MM.1S (cell line): ENCODE data around the gene VWA7.

ENCODE experiments used
- DNase-seq: peaks from one replicate; pipeline ENCODE4 v3.0.0-alpha.2; 2015
- H2AFZ ChIP-seq: fragments of 300-600 bp; sonication (generic); 2 replicates; pipeline ENCODE4 v1.6.0; 2016; ENCODE audit warnings: antibody characterized with exemption, low read length
- H3F3A ChIP-seq: fragments of 300-600 bp; sonication (generic); 2 replicates; pipeline ENCODE4 v1.6.1; 2016; ENCODE audit warnings: mild to moderate bottlenecking, antibody characterized with exemption, low read length, moderate library complexity, mixed read lengths; ENCODE audit not compliant: insufficient read depth
- H3K27ac ChIP-seq: fragments of 300-600 bp; sonication (generic); 2 replicates; pipeline ENCODE4 v1.5.1; 2016; ENCODE audit warnings: mild to moderate bottlenecking, low read length
- H3K27me3 ChIP-seq: fragments of 300-600 bp; sonication (generic); replicated peaks from 2 replicates; pipeline ENCODE4 v1.6.0; 2016; ENCODE audit warnings: low read length; ENCODE audit not compliant: insufficient read depth
- H3K36me3 ChIP-seq: fragments of 300-600 bp; sonication (generic); replicated peaks from 2 replicates; pipeline ENCODE4 v1.6.1; 2016; ENCODE audit warnings: mild to moderate bottlenecking, low read length, mixed read lengths; ENCODE audit not compliant: insufficient read depth
- H3K4me1 ChIP-seq: fragments of 300-600 bp; sonication (generic); 2 replicates; pipeline ENCODE4 v1.6.1; 2016; ENCODE audit warnings: low read length, mixed read lengths
- H3K4me2 ChIP-seq: fragments of 300-600 bp; sonication (generic); 2 replicates; pipeline ENCODE4 v1.6.0; 2016; ENCODE audit warnings: low read depth, low read length
- H3K4me3 ChIP-seq: fragments of 300-600 bp; sonication (generic); 2 replicates; pipeline ENCODE4 v1.5.1; 2016; ENCODE audit warnings: low read length, mixed read lengths
- H3K79me2 ChIP-seq: fragments of 300-600 bp; sonication (generic); 2 replicates; pipeline ENCODE4 v1.6.1; 2016; ENCODE audit warnings: mixed run types, low read length, mixed read lengths
- H3K9ac ChIP-seq: fragments of 300-600 bp; sonication (generic); 2 replicates; pipeline ENCODE4 v1.6.1; 2016; ENCODE audit warnings: low read length, mixed read lengths
- H3K9me2 ChIP-seq: fragments of 300-600 bp; sonication (generic); replicated peaks from 2 replicates; pipeline ENCODE4 v1.6.1; 2016; ENCODE audit warnings: mild to moderate bottlenecking, low read length, mixed read lengths; ENCODE audit not compliant: insufficient read depth
- H3K9me3 ChIP-seq: fragments of 300-600 bp; sonication (generic); replicated peaks from 2 replicates; pipeline ENCODE4 v1.6.1; 2016; ENCODE audit warnings: mild to moderate bottlenecking, low read length, mixed read lengths; ENCODE audit not compliant: insufficient read depth
- H4K20me1 ChIP-seq: fragments of 300-600 bp; sonication (generic); 2 replicates; pipeline ENCODE4 v1.6.1; 2016; ENCODE audit warnings: mild to moderate bottlenecking, low read length, moderate library complexity, mixed read lengths; ENCODE audit not compliant: insufficient read depth
- CTCF ChIP-seq: fragments of 300-600 bp; sonication (generic); IDR thresholded peaks from 2 replicates; pipeline ENCODE4 v1.5.1; 2016; ENCODE audit warnings: antibody characterized with exemption, low read length, mixed read lengths
- EZH2 ChIP-seq: fragments of 300-600 bp; sonication (generic); optimal IDR thresholded peaks from 2 replicates; pipeline ENCODE3; 2017; ENCODE audit warnings: low read depth, mild to moderate bottlenecking, antibody characterized with exemption, low read length, mixed read lengths
- EZH2phosphoT487 ChIP-seq: fragments of 300-600 bp; sonication (generic); IDR thresholded peaks from 2 replicates; pipeline ENCODE4 v1.6.1; 2018; ENCODE audit warnings: antibody characterized with exemption, low read length

VWA7 gene

GRCh38 chr6:31770860-31771259 is 6.3 kb downstream of the VWA7 start:
- 0 out of 2 replicates have a peak, but pooled peaks cover 3% of the 10 kb centered on the region for H3F3A ChIP-seq
- no peak overlapping the region for H3K27ac ChIP-seq
- no peaks in the 10 kb centered on the region for H3K9me2 ChIP-seq
- H3K79me2 ChIP-seq = peaks cover 3% of the 10 kb centered on the region
- H3K4me3 ChIP-seq = no peak overlapping the region
- no peak for DNase-seq
- H3K4me1 ChIP-seq = peaks cover 5% of the 10 kb centered on the region
- no peaks in the 10 kb centered on the region for H3K36me3 ChIP-seq
- no peak overlapping the region for H3K4me2 ChIP-seq
- no peak overlapping the region for H2AFZ ChIP-seq
- no peaks in the 10 kb centered on the region for H4K20me1 ChIP-seq
- no peak overlapping the region for H3K9ac ChIP-seq
- no peak for TF ChIP-seq EZH2phosphoT487
- TF ChIP-seq CTCF = no peak
- no peak for TF ChIP-seq EZH2
- H3K9me3 ChIP-seq = no peaks in the 10 kb centered on the region
- H3K27me3 ChIP-seq = no peaks in the 10 kb centered on the region

GRCh38 chr6:31769684-31770371 is 7.3 kb downstream of the VWA7 start:
- Histone ChIP-seq H3K4me1 (peaks cover under 1% of the 10 kb centered on the region; the same call in 1 of the 2 replicates), H3K4me2 (no peak overlapping the region), H3K79me2 (no peaks in the 10 kb centered on the region), H4K20me1 (no peaks in the 10 kb centered on the region), H3K9me3 (no peaks in the 10 kb centered on the region), H3K4me3 (no peak overlapping the region), H3K9ac (no peak overlapping the region), H3K27me3 (no peaks in the 10 kb centered on the region), H3K9me2 (no peaks in the 10 kb centered on the region), H3K27ac (no peak overlapping the region), H3F3A (0 out of 2 replicates have a peak, but pooled peaks cover 3% of the 10 kb centered on the region), H2AFZ (no peak overlapping the region), H3K36me3 (no peaks in the 10 kb centered on the region)
- DNase-seq = peak; percentile 76
- TF ChIP-seq CTCF = peak; percentile 93
- TF ChIP-seq EZH2phosphoT487 = no peak

GRCh38 chr6:31768363-31769257 is 8.5 kb downstream of the VWA7 start:
- Histone ChIP-seq H3K36me3 (no peaks in the 10 kb centered on the region), H2AFZ (no peak overlapping the region), H3K9me3 (no peaks in the 10 kb centered on the region), H3K4me2 (no peak overlapping the region), H4K20me1 (no peaks in the 10 kb centered on the region), H3K27me3 (no peaks in the 10 kb centered on the region), H3K27ac (no peak overlapping the region), H3K9me2 (no peaks in the 10 kb centered on the region), H3K9ac (no peak overlapping the region), H3F3A (peaks cover 3% of the 10 kb centered on the region; the same call in 1 of the 2 replicates), H3K4me1 (peaks cover 13% of the 10 kb centered on the region), H3K79me2 (no peaks in the 10 kb centered on the region), H3K4me3 (no peak overlapping the region)
- no peak for DNase-seq
- no peak for TF ChIP-seq EZH2
- no peak for TF ChIP-seq EZH2phosphoT487
- no peak for TF ChIP-seq CTCF
